Upper lobe of left lung (tissue), 4 donors: ENCODE results near the gene OR5A1.

Experiments
- EP300 ChIP-seq, 4 donors: sonication (generic); formaldehyde crosslinking; IDR thresholded peaks; one replicate each; pipeline ENCODE4 v1.5.1; 2017; ENCODE audit warnings: antibody characterized with exemption in 4 of 4, control low read depth in 2 of 4
- POLR2A ChIP-seq, 4 donors: fragments of 450-650 bp; IDR thresholded peaks; one replicate each; pipeline ENCODE4 v1.5.1; 2016 to 2017; ENCODE audit warnings: antibody characterized with exemption in 4 of 4, mild to moderate bottlenecking in 2 of 4
- POLR2AphosphoS5 ChIP-seq, 2 donors: sonication (generic); formaldehyde crosslinking; IDR thresholded peaks; one replicate each; pipeline ENCODE4 v1.5.1; 2017; ENCODE audit warnings: antibody characterized with exemption in 2 of 2
- TF ChIP-seq, protein P1 (sequence below), 6 experiments: fragments of 450-650 bp in 4 of 6; fragments of 200-600 bp in 2 of 6; sonication (generic) in 2 of 6; IDR thresholded peaks; one replicate each; pipeline ENCODE4 v1.5.1; 2016 to 2019; ENCODE audit warnings: antibody characterized with exemption in 6 of 6

DNA sequence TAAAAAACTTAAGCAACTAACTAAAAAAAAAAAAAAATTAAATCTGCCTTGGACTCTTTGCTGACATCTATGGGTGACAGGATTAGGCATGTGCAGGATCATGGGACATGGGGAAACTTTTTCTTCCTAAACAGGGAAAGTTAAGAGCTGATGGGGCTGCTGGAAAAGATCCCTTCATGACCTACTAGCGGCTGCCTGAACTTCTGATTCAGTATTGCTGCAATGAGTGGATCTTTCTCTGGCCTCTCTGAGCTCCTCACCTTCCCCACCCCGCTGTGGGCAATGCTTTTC, 35.1 kb upstream of the OR5A1 start:
- TF ChIP-seq, protein P1, sequence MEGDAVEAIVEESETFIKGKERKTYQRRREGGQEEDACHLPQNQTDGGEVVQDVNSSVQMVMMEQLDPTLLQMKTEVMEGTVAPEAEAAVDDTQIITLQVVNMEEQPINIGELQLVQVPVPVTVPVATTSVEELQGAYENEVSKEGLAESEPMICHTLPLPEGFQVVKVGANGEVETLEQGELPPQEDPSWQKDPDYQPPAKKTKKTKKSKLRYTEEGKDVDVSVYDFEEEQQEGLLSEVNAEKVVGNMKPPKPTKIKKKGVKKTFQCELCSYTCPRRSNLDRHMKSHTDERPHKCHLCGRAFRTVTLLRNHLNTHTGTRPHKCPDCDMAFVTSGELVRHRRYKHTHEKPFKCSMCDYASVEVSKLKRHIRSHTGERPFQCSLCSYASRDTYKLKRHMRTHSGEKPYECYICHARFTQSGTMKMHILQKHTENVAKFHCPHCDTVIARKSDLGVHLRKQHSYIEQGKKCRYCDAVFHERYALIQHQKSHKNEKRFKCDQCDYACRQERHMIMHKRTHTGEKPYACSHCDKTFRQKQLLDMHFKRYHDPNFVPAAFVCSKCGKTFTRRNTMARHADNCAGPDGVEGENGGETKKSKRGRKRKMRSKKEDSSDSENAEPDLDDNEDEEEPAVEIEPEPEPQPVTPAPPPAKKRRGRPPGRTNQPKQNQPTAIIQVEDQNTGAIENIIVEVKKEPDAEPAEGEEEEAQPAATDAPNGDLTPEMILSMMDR (IDR thresholded peaks at IDR 0.05) = no peak
- no peak for TF ChIP-seq EP300 (IDR thresholded peaks at IDR 0.05)
- no peak for TF ChIP-seq POLR2AphosphoS5 (IDR thresholded peaks at IDR 0.05)
- no peak for TF ChIP-seq POLR2A (IDR thresholded peaks at IDR 0.05)
